ENCODE results near the gene AKAP13.

Gene AKAP13

GRCh38 chr15:85333132-85333831 is 47.1 kb upstream of the AKAP13 start:
- H3K27ac ChIP-seq (replicated peaks; ENCODE audit: low read length): no peak overlapping the region
- no peak overlapping the region for H3K4me3 ChIP-seq (ENCODE audit: low read length in 2 of 2)
- WGBS, 2 donors (ENCODE audit: extremely low coverage in 2 of 2, insufficient read length in 2 of 2, insufficient replicate concordance in 1 of 2): no CpG with 5 or more reads among the region's 6 CpGs
- no peaks in the 10 kb centered on the region for H3K27me3 ChIP-seq (ENCODE audit: control insufficient read depth in 3 of 3, insufficient read depth in 3 of 3, low read depth in 1 of 3, low read length in 3 of 3)
- H2BK5ac ChIP-seq (ENCODE audit: low read length): no peak overlapping the region
- H3K4me2 ChIP-seq (ENCODE audit: insufficient read depth, low read length, poor library complexity, severe bottlenecking): no peak overlapping the region
- H3K79me1 ChIP-seq (ENCODE audit: low read depth, low read length): no peaks in the 10 kb centered on the region
- no peak overlapping the region for H2BK12ac ChIP-seq (ENCODE audit: low read length)
- H3K14ac ChIP-seq (ENCODE audit: low read length): no peak overlapping the region
- H2AFZ ChIP-seq (ENCODE audit: low read length): no peak overlapping the region
- H4K8ac ChIP-seq (ENCODE audit: low read depth, low read length): no peak overlapping the region
- no peak overlapping the region for H2BK15ac ChIP-seq (ENCODE audit: low read length)
- no peaks in the 10 kb centered on the region for H3K36me3 ChIP-seq (replicated peaks in 1 of 2; ENCODE audit: control insufficient read depth in 2 of 2, insufficient read depth in 2 of 2, low read length in 2 of 2)
- no peaks in the 10 kb centered on the region for H3K9me3 ChIP-seq (replicated peaks in 1 of 2; ENCODE audit: control insufficient read depth in 2 of 2, insufficient read depth in 1 of 2, low read depth in 1 of 2, low read length in 2 of 2)
- no peak for DNase-seq (ENCODE audit: low spot score)
- H3K18ac ChIP-seq (ENCODE audit: low read length): no peak overlapping the region
- no peak overlapping the region for H3K23ac ChIP-seq (ENCODE audit: low read depth, low read length, poor library complexity)
- H4K91ac ChIP-seq (ENCODE audit: low read depth, low read length, poor library complexity): no peak overlapping the region
- no peak overlapping the region for H3K9ac ChIP-seq (ENCODE audit: low read depth, low read length, poor library complexity)
- H3K4me1 ChIP-seq (ENCODE audit: control insufficient read depth in 2 of 2, insufficient read depth in 1 of 2, low read depth in 1 of 2, low read length in 2 of 2): peaks cover 5 to 8% of the 10 kb centered on the region in 2 donors
- no peak overlapping the region for H2AK5ac ChIP-seq (ENCODE audit: low read depth, low read length)
- no peak overlapping the region for H2BK120ac ChIP-seq (ENCODE audit: low read depth, low read length)
- H3K4ac ChIP-seq (ENCODE audit: low read length): no peak overlapping the region

- Histone ChIP-seq H3K4me2 (ENCODE audit: insufficient read depth, low read length, poor library complexity, severe bottlenecking) (no peak overlapping the region), H3K27me3 (ENCODE audit: control insufficient read depth in 3 of 3, insufficient read depth in 3 of 3, low read depth in 1 of 3, low read length in 3 of 3) (no peaks in the 10 kb centered on the region), H2AFZ (ENCODE audit: low read length) (no peak overlapping the region), H2BK15ac (ENCODE audit: low read length) (no peak overlapping the region), H3K4me3 (ENCODE audit: low read length in 2 of 2) (no peak overlapping the region), H4K8ac (ENCODE audit: low read depth, low read length) (no peak overlapping the region), H3K36me3 (replicated peaks in 1 of 2; ENCODE audit: control insufficient read depth in 2 of 2, insufficient read depth in 2 of 2, low read length in 2 of 2) (no peaks in the 10 kb centered on the region), H2BK120ac (ENCODE audit: low read depth, low read length) (no peak overlapping the region), H2BK5ac (ENCODE audit: low read length) (no peak overlapping the region), H3K14ac (ENCODE audit: low read length) (no peak overlapping the region), H3K18ac (ENCODE audit: low read length) (no peak overlapping the region), H4K91ac (ENCODE audit: low read depth, low read length, poor library complexity) (no peak overlapping the region), H3K4ac (ENCODE audit: low read length) (no peak overlapping the region), H3K4me1 (ENCODE audit: control insufficient read depth in 2 of 2, insufficient read depth in 1 of 2, low read depth in 1 of 2, low read length in 2 of 2) (peaks cover 5 to 8% of the 10 kb centered on the region in 2 donors), H3K27ac (replicated peaks; ENCODE audit: low read length) (no peak overlapping the region), H2AK5ac (ENCODE audit: low read depth, low read length) (no peak overlapping the region), H3K79me1 (ENCODE audit: low read depth, low read length) (no peaks in the 10 kb centered on the region), H3K9ac (ENCODE audit: low read depth, low read length, poor library complexity) (no peak overlapping the region), H3K23ac (ENCODE audit: low read depth, low read length, poor library complexity) (no peak overlapping the region), H3K9me3 (replicated peaks in 1 of 2; ENCODE audit: control insufficient read depth in 2 of 2, insufficient read depth in 1 of 2, low read depth in 1 of 2, low read length in 2 of 2) (no peaks in the 10 kb centered on the region), H2BK12ac (ENCODE audit: low read length) (no peak overlapping the region)
- WGBS, 2 donors (ENCODE audit: extremely low coverage in 2 of 2, insufficient read length in 2 of 2, insufficient replicate concordance in 1 of 2): no CpG with 5 or more reads among the region's 6 CpGs
- no peak for DNase-seq (ENCODE audit: low spot score)
Observed at GRCh38 chr15:85334241-85334640, 46.2 kb upstream of the AKAP13 start.

- Histone ChIP-seq H2BK5ac (ENCODE audit: low read length) (no peak overlapping the region), H3K27ac (replicated peaks; ENCODE audit: low read length) (no peak overlapping the region), H3K23ac (ENCODE audit: low read depth, low read length, poor library complexity) (no peak overlapping the region), H3K4me2 (ENCODE audit: insufficient read depth, low read length, poor library complexity, severe bottlenecking) (no peak overlapping the region), H4K8ac (ENCODE audit: low read depth, low read length) (no peak overlapping the region), H3K79me1 (ENCODE audit: low read depth, low read length) (peaks cover 2% of the 10 kb centered on the region), H2BK12ac (ENCODE audit: low read length) (no peak overlapping the region), H3K9ac (ENCODE audit: low read depth, low read length, poor library complexity) (no peak overlapping the region), H3K4me1 (ENCODE audit: control insufficient read depth in 2 of 2, insufficient read depth in 1 of 2, low read depth in 1 of 2, low read length in 2 of 2) (peaks cover 5 to 8% of the 10 kb centered on the region in 2 donors), H3K14ac (ENCODE audit: low read length) (no peak overlapping the region), H3K9me3 (replicated peaks in 1 of 2; ENCODE audit: control insufficient read depth in 2 of 2, insufficient read depth in 1 of 2, low read depth in 1 of 2, low read length in 2 of 2) (no peaks in the 10 kb centered on the region), H3K36me3 (replicated peaks in 1 of 2; ENCODE audit: control insufficient read depth in 2 of 2, insufficient read depth in 2 of 2, low read length in 2 of 2) (no peaks in the 10 kb centered on the region), H2AK5ac (ENCODE audit: low read depth, low read length) (no peak overlapping the region), H3K18ac (ENCODE audit: low read length) (no peak overlapping the region), H3K4ac (ENCODE audit: low read length) (no peak overlapping the region), H4K91ac (ENCODE audit: low read depth, low read length, poor library complexity) (no peak overlapping the region), H3K27me3 (ENCODE audit: control insufficient read depth in 3 of 3, insufficient read depth in 3 of 3, low read depth in 1 of 3, low read length in 3 of 3) (no peaks in the 10 kb centered on the region), H2BK15ac (ENCODE audit: low read length) (no peak overlapping the region), H3K4me3 (ENCODE audit: low read length in 2 of 2) (no peak overlapping the region), H2BK120ac (ENCODE audit: low read depth, low read length) (no peak overlapping the region), H2AFZ (ENCODE audit: low read length) (no peak overlapping the region)
- DNase-seq (ENCODE audit: low spot score): no peak
- no CpG with 5 or more reads among the region's 13 CpGs for WGBS, 2 donors (ENCODE audit: extremely low coverage in 2 of 2, insufficient read length in 2 of 2, insufficient replicate concordance in 1 of 2)
Observed at GRCh38 chr15:85335193-85335942, 45.0 kb upstream of the AKAP13 start.

GRCh38 chr15:85336880-85337279 is 43.5 kb upstream of the AKAP13 start:
- H4K8ac ChIP-seq (ENCODE audit: low read depth, low read length): no peak overlapping the region
- WGBS, 2 donors (ENCODE audit: extremely low coverage in 2 of 2, insufficient read length in 2 of 2, insufficient replicate concordance in 1 of 2): no CpG with 5 or more reads among the region's 5 CpGs
- H3K27ac ChIP-seq (replicated peaks; ENCODE audit: low read length): no peak overlapping the region
- H3K9ac ChIP-seq (ENCODE audit: low read depth, low read length, poor library complexity): no peak overlapping the region
- no peak overlapping the region for H4K91ac ChIP-seq (ENCODE audit: low read depth, low read length, poor library complexity)
- no peak overlapping the region for H2BK120ac ChIP-seq (ENCODE audit: low read depth, low read length)
- H3K36me3 ChIP-seq (replicated peaks in 1 of 2; ENCODE audit: control insufficient read depth in 2 of 2, insufficient read depth in 2 of 2, low read length in 2 of 2): no peaks in the 10 kb centered on the region
- H2BK15ac ChIP-seq (ENCODE audit: low read length): no peak overlapping the region
- H3K4me2 ChIP-seq (ENCODE audit: insufficient read depth, low read length, poor library complexity, severe bottlenecking): no peak overlapping the region
- H3K9me3 ChIP-seq (replicated peaks in 1 of 2; ENCODE audit: control insufficient read depth in 2 of 2, insufficient read depth in 1 of 2, low read depth in 1 of 2, low read length in 2 of 2): no peaks in the 10 kb centered on the region
- no peak overlapping the region for H2BK5ac ChIP-seq (ENCODE audit: low read length)
- H3K23ac ChIP-seq (ENCODE audit: low read depth, low read length, poor library complexity): no peak overlapping the region
- H3K27me3 ChIP-seq (ENCODE audit: control insufficient read depth in 3 of 3, insufficient read depth in 3 of 3, low read depth in 1 of 3, low read length in 3 of 3): no peaks in the 10 kb centered on the region
- H3K4ac ChIP-seq (ENCODE audit: low read length): no peak overlapping the region
- H2AK5ac ChIP-seq (ENCODE audit: low read depth, low read length): no peak overlapping the region
- H3K4me3 ChIP-seq (ENCODE audit: low read length in 2 of 2): no peak overlapping the region
- no peak overlapping the region for H2BK12ac ChIP-seq (ENCODE audit: low read length)
- H3K14ac ChIP-seq (ENCODE audit: low read length): no peak overlapping the region
- DNase-seq (ENCODE audit: low spot score): no peak
- H3K18ac ChIP-seq (ENCODE audit: low read length): no peak overlapping the region
- peaks cover 2% of the 10 kb centered on the region for H3K79me1 ChIP-seq (ENCODE audit: low read depth, low read length)
- H2AFZ ChIP-seq (ENCODE audit: low read length): no peak overlapping the region
- H3K4me1 ChIP-seq (ENCODE audit: control insufficient read depth in 2 of 2, insufficient read depth in 1 of 2, low read depth in 1 of 2, low read length in 2 of 2): no peaks in the 10 kb centered on the region

Measured in neuronal stem cell (in vitro differentiated cells).